Measurements from ENCODE around the gene RPTOR. TPM values are rescaled to one million over a fixed set of nuclear protein-coding genes. Genes with fewer than 3 reads are reported as not detected.

Gene RPTOR
- total RNA-seq, 1 donor from 2014 or later = 32.0 TPM

GRCh38 chr17:80731323-80731722 is 186.7 kb downstream of the RPTOR start:
- H3K4me1 ChIP-seq (ENCODE audit: insufficient read depth, low read length) = no peaks in the 10 kb centered on the region
- peaks cover 14% of the 10 kb centered on the region for H3K79me2 ChIP-seq (ENCODE audit: insufficient read depth, low read length)
- no peak overlapping the region for H3K9ac ChIP-seq (ENCODE audit: low read length)
- no peaks in the 10 kb centered on the region for H4K20me1 ChIP-seq (ENCODE audit: insufficient read depth, low read length)
- no peak for DNase-seq (ENCODE audit: low read depth)
- TF ChIP-seq EZH2 (IDR thresholded peaks at IDR 0.05; ENCODE audit: insufficient read depth, low read length) = no peak
- TF ChIP-seq CTCF (IDR thresholded peaks at IDR 0.05; ENCODE audit: insufficient read depth, low read depth, low read length) = no peak
- no peaks in the 10 kb centered on the region for H3K9me3 ChIP-seq (ENCODE audit: insufficient read depth, low read depth, low read length)
- H3K27me3 ChIP-seq (ENCODE audit: insufficient read depth, low read length) = no peaks in the 10 kb centered on the region
- Mint-ChIP-seq H3K36me3 (ENCODE audit: low read depth, unreplicated experiment) (peaks cover 4% of the 10 kb centered on the region), H3K4me1 (ENCODE audit: low read depth, unreplicated experiment) (peaks cover 8% of the 10 kb centered on the region), H3K9me3 (ENCODE audit: unreplicated experiment) (no peaks in the 10 kb centered on the region), H3K4me3 (ENCODE audit: unreplicated experiment) (no peak overlapping the region), H3K27me3 (ENCODE audit: low read depth, unreplicated experiment) (no peaks in the 10 kb centered on the region), H3K27ac (ENCODE audit: unreplicated experiment) (no peak overlapping the region)
- H3K4me3 ChIP-seq (ENCODE audit: insufficient read depth, low read depth, low read length) = no peak overlapping the region
- H2AFZ ChIP-seq (ENCODE audit: low read depth, low read length) = no peak overlapping the region
- no peak overlapping the region for H3K27ac ChIP-seq (ENCODE audit: low read depth, low read length)
- no peak overlapping the region for H3K4me2 ChIP-seq (ENCODE audit: low read length)
- no peak for FAIRE-seq
- H3K36me3 ChIP-seq (ENCODE audit: insufficient read depth, low read length) = no peaks in the 10 kb centered on the region

GRCh38 chr17:80732268-80732667 is 187.6 kb downstream of the RPTOR start:
- TF ChIP-seq CTCF (IDR thresholded peaks at IDR 0.05; ENCODE audit: insufficient read depth, low read depth, low read length) (no peak), EZH2 (IDR thresholded peaks at IDR 0.05; ENCODE audit: insufficient read depth, low read length) (no peak)
- Histone ChIP-seq H3K27me3 (ENCODE audit: insufficient read depth, low read length) (no peaks in the 10 kb centered on the region), H2AFZ (ENCODE audit: low read depth, low read length) (no peak overlapping the region), H3K4me1 (ENCODE audit: insufficient read depth, low read length) (no peaks in the 10 kb centered on the region), H3K27ac (ENCODE audit: low read depth, low read length) (no peak overlapping the region), H3K4me3 (ENCODE audit: insufficient read depth, low read depth, low read length) (no peak overlapping the region), H3K36me3 (ENCODE audit: insufficient read depth, low read length) (no peaks in the 10 kb centered on the region), H3K9me3 (ENCODE audit: insufficient read depth, low read depth, low read length) (no peaks in the 10 kb centered on the region), H3K79me2 (ENCODE audit: insufficient read depth, low read length) (peaks cover 11% of the 10 kb centered on the region), H3K9ac (ENCODE audit: low read length) (no peak overlapping the region), H4K20me1 (ENCODE audit: insufficient read depth, low read length) (no peaks in the 10 kb centered on the region), H3K4me2 (ENCODE audit: low read length) (peak overlapping the region; percentile 34)
- no peak for FAIRE-seq
- Mint-ChIP-seq H3K27me3 (ENCODE audit: low read depth, unreplicated experiment) (no peaks in the 10 kb centered on the region), H3K9me3 (ENCODE audit: unreplicated experiment) (no peaks in the 10 kb centered on the region), H3K4me1 (ENCODE audit: low read depth, unreplicated experiment) (peaks cover 8% of the 10 kb centered on the region), H3K27ac (ENCODE audit: unreplicated experiment) (peak overlapping the region; percentile 14), H3K4me3 (ENCODE audit: unreplicated experiment) (no peak overlapping the region), H3K36me3 (ENCODE audit: low read depth, unreplicated experiment) (peaks cover 1% of the 10 kb centered on the region)
- DNase-seq (ENCODE audit: low read depth) = peak; percentile 74

- Histone ChIP-seq H3K27me3 (ENCODE audit: insufficient read depth, low read length) (no peaks in the 10 kb centered on the region), H3K4me1 (ENCODE audit: insufficient read depth, low read length) (no peaks in the 10 kb centered on the region), H3K4me3 (ENCODE audit: insufficient read depth, low read depth, low read length) (no peak overlapping the region), H4K20me1 (ENCODE audit: insufficient read depth, low read length) (peaks cover 3% of the 10 kb centered on the region), H3K9me3 (ENCODE audit: insufficient read depth, low read depth, low read length) (peaks cover 4% of the 10 kb centered on the region), H3K36me3 (ENCODE audit: insufficient read depth, low read length) (no peaks in the 10 kb centered on the region), H3K9ac (ENCODE audit: low read length) (no peak overlapping the region), H2AFZ (ENCODE audit: low read depth, low read length) (no peak overlapping the region), H3K4me2 (ENCODE audit: low read length) (no peak overlapping the region), H3K27ac (ENCODE audit: low read depth, low read length) (no peak overlapping the region), H3K79me2 (ENCODE audit: insufficient read depth, low read length) (peaks cover 3% of the 10 kb centered on the region)
- FAIRE-seq (no peak), DNase-seq (ENCODE audit: low read depth) (no peak)
- peaks cover 9% of the 10 kb centered on the region for H3K9me3 Mint-ChIP-seq (ENCODE audit: unreplicated experiment)
- peaks cover 7% of the 10 kb centered on the region for H3K4me1 Mint-ChIP-seq (ENCODE audit: low read depth, unreplicated experiment)
- H3K36me3 Mint-ChIP-seq (ENCODE audit: low read depth, unreplicated experiment) = peaks cover 28% of the 10 kb centered on the region
- TF ChIP-seq EZH2 (IDR thresholded peaks at IDR 0.05; ENCODE audit: insufficient read depth, low read length) (no peak), CTCF (IDR thresholded peaks at IDR 0.05; ENCODE audit: insufficient read depth, low read depth, low read length) (no peak)
- H3K4me3 Mint-ChIP-seq (ENCODE audit: unreplicated experiment) = no peak overlapping the region
- no peaks in the 10 kb centered on the region for H3K27me3 Mint-ChIP-seq (ENCODE audit: low read depth, unreplicated experiment)
- no peak overlapping the region for H3K27ac Mint-ChIP-seq (ENCODE audit: unreplicated experiment)
These were observed 192.7 kb downstream of the RPTOR start for GRCh38 chr17:80737106-80738019.
